ENCODE measurements around the gene MTG2.

The MTG2 gene

DNA sequence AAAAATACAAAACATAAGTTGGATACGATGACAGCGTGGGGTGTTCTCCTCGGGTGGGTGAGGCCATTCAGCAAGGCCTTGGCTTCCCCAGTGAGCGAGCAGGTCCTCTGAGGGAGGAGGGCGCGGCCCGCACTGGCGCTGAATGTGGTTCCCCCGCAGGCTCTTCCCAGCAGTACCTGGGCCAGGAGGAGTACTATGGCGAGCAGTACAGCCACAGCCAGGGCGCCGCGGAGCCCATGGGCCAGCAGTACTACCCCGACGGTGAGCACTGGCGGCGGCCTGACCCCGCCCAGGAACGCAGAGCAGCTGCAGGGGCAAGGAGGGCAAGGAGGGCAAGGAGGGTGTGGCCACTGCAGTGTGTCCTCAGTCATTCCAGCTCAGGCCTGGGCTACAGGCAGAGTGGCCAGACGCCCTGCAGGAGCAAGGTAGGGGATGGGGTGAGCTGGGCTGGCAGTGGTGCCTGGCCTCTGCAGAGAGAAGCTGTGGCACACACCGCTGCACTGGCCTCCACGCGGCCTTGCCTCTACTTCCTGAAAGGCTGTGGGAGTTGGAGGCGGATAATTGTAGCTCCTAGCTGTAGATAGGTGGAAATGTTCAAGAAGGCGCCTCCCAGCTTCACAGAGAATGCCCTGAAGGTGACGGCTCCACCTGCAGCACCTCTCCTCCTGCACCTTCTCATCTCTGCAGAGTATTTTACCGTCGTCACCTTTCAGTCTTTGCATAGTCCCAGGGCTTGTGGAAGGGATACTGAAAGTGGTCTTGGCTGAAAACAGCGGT lies 18.7 kb upstream of the MTG2 start:
- DNase-seq, result no peak

DNA sequence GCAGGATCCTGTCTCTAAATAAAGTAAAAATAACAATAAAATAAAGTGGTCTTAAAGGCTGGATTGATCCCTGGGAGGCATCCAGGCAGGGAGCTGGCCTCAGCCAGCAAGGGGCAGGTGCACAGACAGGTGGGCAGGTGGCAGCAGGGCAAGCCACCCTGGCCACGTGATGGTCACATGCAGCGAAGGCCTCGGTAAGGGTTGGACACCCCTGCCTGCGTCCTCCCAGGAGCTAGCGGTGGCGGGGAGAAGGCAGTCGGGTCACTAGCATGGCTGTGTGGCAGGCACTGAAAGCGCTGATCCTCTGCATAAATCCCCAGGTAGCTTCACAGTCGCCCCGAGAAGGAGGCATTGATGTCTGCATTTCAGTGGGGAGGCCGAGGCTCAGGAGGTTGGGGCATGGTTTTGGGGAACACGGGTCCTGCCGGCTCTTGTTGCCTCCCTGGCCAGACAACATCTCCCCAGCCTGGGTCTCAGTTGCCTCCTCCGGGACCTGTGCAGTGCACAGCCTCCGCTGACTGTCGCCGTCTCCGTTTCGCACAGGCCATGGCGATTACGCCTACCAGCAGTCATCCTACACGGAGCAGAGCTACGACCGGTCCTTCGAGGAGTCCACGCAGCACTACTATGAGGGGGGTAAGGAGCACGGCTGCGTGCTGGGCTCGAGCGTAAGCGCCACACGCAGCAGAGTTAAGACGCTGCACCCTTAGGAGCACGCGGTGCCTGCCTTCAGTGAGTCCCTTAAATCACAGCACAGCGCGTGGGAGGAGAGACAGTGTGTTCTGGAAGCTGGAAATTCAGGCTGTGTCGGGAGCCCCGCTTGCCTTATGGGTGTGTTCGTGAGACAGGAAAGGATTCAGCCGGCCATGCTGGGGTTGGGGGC lies 17.7 kb upstream of the MTG2 start:
- no peak for DNase-seq

GRCh38 chr20:62165762-62166399 lies 16.9 kb upstream of the MTG2 start:
- DNase-seq, result no peak

DNA sequence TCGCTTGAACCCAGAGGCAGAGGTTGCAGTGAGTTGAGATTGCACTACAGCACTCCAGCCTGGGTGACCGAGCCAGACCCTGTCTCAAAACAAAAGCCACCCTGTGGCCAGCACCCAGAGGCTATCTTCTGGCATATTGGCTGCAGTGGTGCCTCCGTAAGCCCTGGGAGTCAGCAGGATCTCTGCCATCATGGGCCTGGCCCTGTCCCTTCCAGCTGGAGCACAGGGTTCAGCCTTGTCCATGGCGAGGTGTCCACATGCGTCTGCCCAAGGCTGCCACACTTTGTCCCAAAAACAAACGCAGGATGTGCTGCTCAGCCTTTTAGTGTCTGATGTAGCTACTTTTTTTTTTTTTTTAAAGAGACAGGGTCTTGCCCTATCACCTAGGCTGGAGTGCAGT lies 15.4 kb upstream of the MTG2 start:
- no peak for DNase-seq

DNA sequence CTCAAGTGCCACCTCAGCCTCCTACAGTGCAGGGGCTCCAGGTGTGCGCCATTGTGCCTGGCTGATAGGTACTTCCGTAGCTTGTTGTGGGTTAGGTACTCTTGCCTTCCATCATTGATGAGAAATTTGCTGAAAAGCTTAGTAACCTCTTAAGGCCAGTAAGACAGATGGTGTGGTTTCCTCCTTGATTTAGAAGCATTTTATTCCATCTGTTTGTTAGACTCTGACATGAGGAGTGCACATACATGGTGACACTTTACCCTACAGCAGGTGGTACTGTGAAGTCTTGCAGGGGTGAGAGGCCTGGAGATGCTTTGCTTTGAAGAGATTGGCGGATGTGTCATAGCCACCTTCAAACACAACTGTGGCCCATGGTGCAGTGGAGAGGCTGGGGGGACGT lies 14.8 kb upstream of the MTG2 start:
- no peak for DNase-seq

GRCh38 chr20:62168890-62169435 lies 13.9 kb upstream of the MTG2 start:
- no peak for DNase-seq

DNA sequence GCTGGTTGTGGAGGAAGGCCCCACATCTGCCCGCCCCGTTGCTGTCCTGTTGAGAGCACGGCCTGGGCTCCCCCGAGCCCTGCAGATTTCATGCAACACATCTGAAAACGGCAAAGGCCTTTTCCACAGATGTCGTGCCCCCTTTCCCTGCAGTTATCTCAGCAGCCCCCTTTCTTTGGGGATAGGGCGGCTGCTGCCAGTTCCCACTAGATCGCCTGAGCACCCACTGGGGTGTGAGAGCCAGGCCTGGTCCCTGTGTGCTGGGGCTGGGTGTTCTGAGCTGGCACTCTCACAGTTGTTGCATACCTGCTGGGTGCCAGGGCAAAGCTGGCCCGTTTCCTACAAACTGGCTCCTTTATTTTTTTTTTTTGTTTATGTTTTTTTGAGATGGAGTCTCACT lies 12.3 kb upstream of the MTG2 start:
- DNase-seq, result no peak

- DNase-seq, result no peak
These were observed 11.6 kb upstream of the MTG2 start for GRCh38 chr20:62171245-62171644.

DNA sequence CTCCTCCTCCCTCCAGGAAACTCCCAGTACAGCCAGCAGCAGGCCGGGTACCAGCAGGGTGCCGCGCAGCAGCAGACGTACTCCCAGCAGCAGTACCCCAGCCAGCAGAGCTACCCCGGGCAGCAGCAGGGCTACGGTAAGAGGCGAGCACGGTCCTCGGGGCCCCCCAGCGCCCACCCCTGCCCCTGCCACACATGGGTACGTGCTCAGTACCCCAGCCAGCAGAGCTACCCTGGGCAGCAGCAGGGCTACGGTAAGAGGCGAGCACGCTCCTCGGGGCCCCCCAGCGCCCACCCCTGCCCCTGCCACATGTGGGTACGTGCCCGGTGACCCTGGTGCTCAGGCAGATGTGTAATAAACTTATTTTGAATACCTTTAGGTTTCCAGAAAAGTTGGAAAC lies 10.2 kb upstream of the MTG2 start:
- DNase-seq, result no peak

- no peak for DNase-seq
These were observed 8.6 kb upstream of the MTG2 start for GRCh38 chr20:62174021-62174804.

- no peak for DNase-seq
These were observed 7.8 kb upstream of the MTG2 start for GRCh38 chr20:62174870-62175624.

DNA sequence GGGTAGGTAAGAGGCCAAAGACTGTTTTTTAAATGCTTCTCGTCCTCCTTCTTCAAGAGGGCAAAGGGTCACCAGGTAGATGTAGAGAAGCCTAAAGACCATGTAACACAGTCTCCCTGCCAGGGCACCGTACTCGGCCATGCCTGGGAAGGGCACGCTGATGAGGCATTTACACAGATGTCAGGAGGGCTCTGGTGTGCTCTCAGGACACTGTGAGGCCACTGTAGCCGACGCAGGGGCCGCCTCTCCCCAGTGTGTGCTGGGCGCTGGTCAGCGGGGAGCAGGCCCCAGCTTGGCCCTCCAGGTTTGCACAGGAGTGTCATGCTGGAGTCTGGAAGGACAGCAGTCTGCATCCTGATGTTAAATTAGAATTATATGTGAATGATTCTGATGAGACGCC lies 7.1 kb upstream of the MTG2 start:
- DNase-seq, result no peak

DNA sequence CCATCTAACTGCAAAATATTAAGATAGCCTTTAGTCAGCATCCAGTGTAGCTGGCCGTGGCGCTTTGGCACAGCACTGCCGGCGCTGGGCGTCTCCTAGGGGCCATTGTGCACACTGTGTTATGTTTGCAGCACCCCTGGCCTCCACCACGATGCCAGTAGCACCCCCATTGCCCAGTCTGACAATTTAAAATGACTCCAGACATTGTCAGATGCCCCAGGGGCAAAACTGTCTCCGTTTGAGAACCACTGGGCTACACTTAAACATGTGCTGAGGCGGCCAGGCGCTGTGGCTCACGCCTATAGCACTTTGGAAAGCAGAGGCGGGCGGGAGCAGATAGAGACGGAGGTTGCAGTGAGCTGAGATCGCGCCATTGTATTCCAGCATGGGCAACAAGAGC lies 6.0 kb upstream of the MTG2 start:
- DNase-seq, result no peak

DNA sequence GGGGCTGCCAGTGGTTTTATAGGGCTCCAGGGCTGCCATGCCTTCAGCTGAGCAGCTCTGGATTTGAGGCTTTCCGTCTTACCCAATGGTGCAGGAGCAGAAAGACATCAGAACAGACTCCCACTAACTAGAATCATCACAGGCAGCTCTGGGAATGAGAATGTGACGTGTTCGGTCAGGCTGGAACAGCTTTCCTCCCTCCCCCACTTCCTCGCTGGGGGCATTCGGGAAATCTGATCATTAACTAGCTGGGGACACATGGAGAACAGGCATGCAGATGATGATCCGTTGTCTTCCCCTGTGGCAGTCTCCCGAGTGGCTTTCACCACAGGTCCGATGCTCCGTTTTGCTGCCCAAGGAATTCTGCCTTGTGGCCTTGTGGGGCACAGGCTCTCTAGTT lies 5.5 kb upstream of the MTG2 start:
- DNase-seq, result no peak

GRCh38 chr20:62178316-62179161 lies 4.3 kb upstream of the MTG2 start:
- no peak for DNase-seq

- no peak for DNase-seq
These were observed 3.7 kb upstream of the MTG2 start for GRCh38 chr20:62179162-62179504.

DNA sequence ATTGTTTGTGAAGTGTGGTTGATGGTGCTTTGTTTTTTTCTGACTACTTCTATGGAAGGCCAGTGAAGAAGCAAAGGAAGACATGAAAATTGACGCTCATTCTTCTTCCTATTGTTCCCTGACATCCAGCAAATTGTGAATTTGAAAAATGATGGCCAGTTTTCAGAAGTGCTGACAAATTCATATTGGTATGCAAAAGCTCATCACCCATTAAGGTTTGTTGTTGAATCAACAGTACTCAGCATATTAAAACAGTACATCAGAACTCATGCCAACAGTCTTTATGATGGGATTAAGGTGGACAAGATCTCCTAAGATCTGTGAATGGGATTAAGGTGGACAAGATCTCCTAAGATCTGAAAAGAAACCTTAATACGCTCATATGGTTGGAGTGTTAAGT lies 1.0 kb upstream of the MTG2 start:
- DNase-seq, result no peak

GRCh38 chr20:62183426-62184142 lies 756 bp downstream of the MTG2 start:
- DNase-seq, result no peak

DNA sequence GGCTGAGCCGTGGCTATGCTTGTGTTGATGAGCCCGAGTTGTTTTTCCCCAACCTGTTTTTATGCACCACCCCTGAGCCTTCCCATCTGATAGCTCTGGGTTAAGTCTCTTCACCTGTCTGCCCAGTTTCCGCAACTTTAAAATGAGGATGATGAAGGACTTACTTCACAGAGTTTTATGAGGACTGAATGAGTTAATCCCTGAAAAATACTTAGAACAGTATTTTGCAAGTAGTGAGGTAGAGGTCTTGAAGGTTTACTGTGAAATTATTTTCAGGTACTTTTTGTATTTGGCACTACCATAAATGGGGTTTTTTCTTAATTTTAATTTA lies 3.2 kb downstream of the MTG2 start:
- no peak for DNase-seq

All from NCI-H1092 (cell line).